ENCODE measurements around the gene TFPI2. TPM values are rescaled to one million over a fixed set of nuclear protein-coding genes. Genes with fewer than 3 reads are reported as not detected.
A peak's percentile ranks its signal among the peaks of the same experiment; 100 is the strongest.

Gene TFPI2
- total and polyA plus RNA-seq, 4 donors, result 3.9 to 11.8 (median 6.7) TPM

DNA sequence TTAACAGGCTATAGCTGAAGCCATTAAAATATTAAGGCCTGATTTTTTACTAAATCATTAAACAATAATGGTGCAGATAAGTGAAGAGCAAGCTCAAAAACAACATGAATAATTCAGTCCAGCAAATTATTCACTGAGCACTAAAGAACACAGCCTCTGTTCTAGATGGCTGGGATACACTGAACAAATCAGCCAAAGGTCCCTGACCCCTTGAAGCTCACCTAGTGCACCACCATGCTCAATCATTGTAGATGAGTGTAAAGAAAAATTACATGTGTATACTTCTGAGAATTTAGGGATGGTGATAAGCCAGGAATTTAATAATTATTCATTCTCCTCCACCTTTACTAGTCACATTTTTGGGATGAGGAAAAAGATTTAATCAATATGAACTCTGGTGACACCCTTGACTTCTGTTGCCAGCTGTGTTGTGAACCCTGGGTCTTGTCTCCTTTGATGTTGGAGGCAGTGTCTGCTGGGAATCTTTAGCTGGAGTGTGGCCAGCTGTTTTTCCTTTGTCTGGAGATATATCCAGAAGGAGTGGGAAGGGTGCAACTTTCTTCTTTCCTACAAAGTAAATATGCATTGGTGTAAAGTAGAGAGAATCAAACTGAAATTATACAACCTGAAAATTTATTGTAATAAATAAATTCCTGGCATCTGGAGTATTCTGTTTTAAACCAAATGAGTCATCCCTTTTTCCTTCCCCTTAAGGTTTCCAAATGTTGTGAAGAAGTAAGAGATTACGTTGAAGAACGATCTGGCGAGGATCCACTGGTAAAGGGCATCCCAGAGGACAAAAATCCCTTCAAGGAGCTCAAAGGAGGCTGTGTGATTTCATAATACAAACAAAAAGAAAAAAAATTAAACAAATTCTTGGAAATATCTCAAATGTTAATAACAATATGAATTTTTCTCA is 19.8 kb upstream of the TFPI2 start:
- Histone ChIP-seq H3K9me3 (ENCODE audit: control insufficient read depth in 4 of 4, insufficient read depth in 3 of 4, low read length in 3 of 4) (no peaks in the 10 kb centered on the region), H3K4me3 (no peak overlapping the region), H3K27me3 (ENCODE audit: control insufficient read depth in 3 of 3, insufficient read depth in 3 of 3, low read length in 2 of 3) (no peaks in the 10 kb centered on the region), H3K9ac (ENCODE audit: insufficient read depth in 1 of 2, low read length in 2 of 2) (no peak overlapping the region), H3K4me1 (ENCODE audit: control insufficient read depth in 5 of 5, insufficient read depth in 5 of 5, low read length in 5 of 5) (peaks cover 0 to 5% (median 0%) of the 10 kb centered on the region in 5 donors), H3K27ac (ENCODE audit: low read depth in 1 of 2, low read length in 1 of 2) (no peak overlapping the region), H3K36me3 (ENCODE audit: control insufficient read depth in 4 of 4, insufficient read depth in 4 of 4, low read length in 4 of 4) (no peaks in the 10 kb centered on the region)
- DNase-seq (peak in 1 of 3 donors; percentile 43), ATAC-seq (ENCODE audit: insufficient read depth, low FRiP score) (no peak)
- 22 to 47% methylated on average over 3 of the region's 3 CpGs for WGBS, 2 donors
- TF ChIP-seq, protein P1, sequence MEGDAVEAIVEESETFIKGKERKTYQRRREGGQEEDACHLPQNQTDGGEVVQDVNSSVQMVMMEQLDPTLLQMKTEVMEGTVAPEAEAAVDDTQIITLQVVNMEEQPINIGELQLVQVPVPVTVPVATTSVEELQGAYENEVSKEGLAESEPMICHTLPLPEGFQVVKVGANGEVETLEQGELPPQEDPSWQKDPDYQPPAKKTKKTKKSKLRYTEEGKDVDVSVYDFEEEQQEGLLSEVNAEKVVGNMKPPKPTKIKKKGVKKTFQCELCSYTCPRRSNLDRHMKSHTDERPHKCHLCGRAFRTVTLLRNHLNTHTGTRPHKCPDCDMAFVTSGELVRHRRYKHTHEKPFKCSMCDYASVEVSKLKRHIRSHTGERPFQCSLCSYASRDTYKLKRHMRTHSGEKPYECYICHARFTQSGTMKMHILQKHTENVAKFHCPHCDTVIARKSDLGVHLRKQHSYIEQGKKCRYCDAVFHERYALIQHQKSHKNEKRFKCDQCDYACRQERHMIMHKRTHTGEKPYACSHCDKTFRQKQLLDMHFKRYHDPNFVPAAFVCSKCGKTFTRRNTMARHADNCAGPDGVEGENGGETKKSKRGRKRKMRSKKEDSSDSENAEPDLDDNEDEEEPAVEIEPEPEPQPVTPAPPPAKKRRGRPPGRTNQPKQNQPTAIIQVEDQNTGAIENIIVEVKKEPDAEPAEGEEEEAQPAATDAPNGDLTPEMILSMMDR (IDR thresholded peaks at IDR 0.05; ENCODE audit: control extremely low read depth, extremely low read depth), result no peak

DNA sequence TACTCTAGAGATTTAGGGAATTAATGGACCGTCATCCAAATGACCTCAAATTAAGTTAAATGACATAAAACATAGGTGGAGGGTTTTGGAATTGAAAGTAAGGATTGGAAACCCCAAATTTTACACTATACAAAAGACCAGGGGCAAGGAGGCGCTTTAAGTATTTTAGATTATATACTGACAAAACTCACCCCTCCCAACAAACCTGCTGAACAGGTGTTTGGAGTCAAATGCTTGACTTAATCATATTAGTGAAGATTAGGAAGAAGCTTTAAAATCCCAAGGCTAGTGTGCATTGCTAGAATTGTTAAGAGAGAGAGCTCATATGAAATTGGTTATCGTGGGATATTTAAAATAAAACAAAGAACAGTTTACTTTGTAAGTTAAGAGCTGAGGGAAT is 15.7 kb upstream of the TFPI2 start, which contains the start of gene GNGT1:
TSS of gene GNGT1 (plus strand) at position 301 of the 400 bp plus-strand sequence. CDS start 180 bp downstream, outside the sequence.
- ATAC-seq (ENCODE audit: insufficient read depth, low FRiP score) (no peak), DNase-seq (no peak)
- 81 to 82% methylated on average over 3 of the region's 3 CpGs for WGBS, 2 donors
- TF ChIP-seq, protein P1 (IDR thresholded peaks at IDR 0.05; ENCODE audit: control extremely low read depth, extremely low read depth), result no peak
- Histone ChIP-seq H3K9ac (ENCODE audit: insufficient read depth in 1 of 2, low read length in 2 of 2) (no peak within 1 kb of the TSS), H3K36me3 (ENCODE audit: control insufficient read depth in 4 of 4, insufficient read depth in 4 of 4, low read length in 4 of 4) (no peaks in the 10 kb centered on the region), H3K9me3 (ENCODE audit: control insufficient read depth in 4 of 4, insufficient read depth in 3 of 4, low read length in 3 of 4) (no peaks in the 10 kb centered on the region), H3K4me3 (no peak within 1 kb of the TSS), H3K4me1 (ENCODE audit: control insufficient read depth in 5 of 5, insufficient read depth in 5 of 5, low read length in 5 of 5) (peaks cover 0 to 5% (median 0%) of the 10 kb centered on the region in 5 donors), H3K27ac (ENCODE audit: low read depth in 1 of 2, low read length in 1 of 2) (no peak within 1 kb of the TSS), H3K27me3 (ENCODE audit: control insufficient read depth in 3 of 3, insufficient read depth in 3 of 3, low read length in 2 of 3) (no peaks in the 10 kb centered on the region)

DNA sequence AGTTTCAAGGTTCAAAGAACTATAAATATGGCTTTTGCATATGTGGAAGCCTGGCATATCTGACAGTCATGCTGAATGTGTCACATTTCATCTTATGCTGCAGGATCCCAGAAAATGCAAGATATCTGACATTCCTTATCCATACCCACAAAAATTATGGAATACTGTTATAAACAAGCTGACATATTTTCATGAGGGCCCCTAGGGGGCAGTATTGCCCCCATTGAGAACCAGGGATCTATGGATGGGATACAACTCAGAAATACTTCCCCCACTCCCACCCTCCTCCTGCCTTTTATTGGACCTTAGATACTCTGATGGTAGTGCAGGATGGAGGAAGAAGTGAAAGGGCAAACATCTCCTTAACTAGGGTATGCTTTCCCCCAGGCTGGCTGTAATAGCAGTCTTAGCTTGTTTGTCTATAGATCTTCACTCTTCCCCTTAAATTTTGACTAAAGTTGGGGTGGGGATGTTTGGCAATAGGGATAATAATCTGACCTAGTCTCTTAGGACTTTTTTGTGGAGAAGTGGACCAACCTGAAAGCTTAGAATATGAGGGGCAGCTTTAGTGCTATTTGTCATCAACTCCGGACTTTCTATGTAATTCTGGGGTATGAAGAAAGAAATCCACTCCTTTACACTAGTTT is 12.3 kb upstream of the TFPI2 start:
- H3K27me3 ChIP-seq (ENCODE audit: control insufficient read depth in 3 of 3, insufficient read depth in 3 of 3, low read length in 2 of 3), result no peaks in the 10 kb centered on the region

More for the DNA sequence above, 12.3 kb upstream of the TFPI2 start:
- ATAC-seq (ENCODE audit: insufficient read depth, low FRiP score) (no peak), DNase-seq (peak; percentile 29 to 81 (median 55))
- Histone ChIP-seq H3K36me3 (ENCODE audit: control insufficient read depth in 4 of 4, insufficient read depth in 4 of 4, low read length in 4 of 4) (no peaks in the 10 kb centered on the region), H3K27ac (ENCODE audit: low read depth in 1 of 2, low read length in 1 of 2) (no peak overlapping the region), H3K9ac (ENCODE audit: insufficient read depth in 1 of 2, low read length in 2 of 2) (no peak overlapping the region), H3K4me1 (ENCODE audit: control insufficient read depth in 5 of 5, insufficient read depth in 5 of 5, low read length in 5 of 5) (no peaks in the 10 kb centered on the region), H3K9me3 (ENCODE audit: control insufficient read depth in 4 of 4, insufficient read depth in 3 of 4, low read length in 3 of 4) (no peaks in the 10 kb centered on the region), H3K4me3 (no peak overlapping the region)
- WGBS, 2 donors, result 88 to 95% methylated on average over 1 of the region's 1 CpG
- TF ChIP-seq, protein P1 (IDR thresholded peaks at IDR 0.05; ENCODE audit: control extremely low read depth, extremely low read depth), result peak; percentile 44

Measured in lung (tissue), 12 donors.